SU-DHL-6 (cell line): ENCODE results near the gene NSF.
"Not testable (repeated sequence)": the region's sequence is repeated elsewhere in the genome, so short reads cannot be mapped to it uniquely, and the experiment has no call there.

Experiments
- H2AFZ ChIP-seq: fragments of 200-600 bp; sonication (generic); 2 replicates; pipeline ENCODE4 v1.6.1; 2014; ENCODE audit warnings: low read depth, mild to moderate bottlenecking, moderate library complexity, mixed read lengths, antibody characterized with exemption, low read length; ENCODE audit not compliant: severe bottlenecking
- H3F3A ChIP-seq: fragments of 200-600 bp; shearing (Covaris generic); 2 replicates; pipeline ENCODE4 v1.6.0; 2016; ENCODE audit warnings: antibody characterized with exemption, mild to moderate bottlenecking; ENCODE audit not compliant: insufficient read depth
- H3K27ac ChIP-seq: fragments of 200-600 bp; sonication (generic); 2 replicates; pipeline ENCODE4 v1.5.1; 2016; ENCODE audit warnings: low read depth, mild to moderate bottlenecking, low read length, moderate library complexity, mixed read lengths
- H3K27me3 ChIP-seq: fragments of 200-600 bp; sonication (generic), shearing (Covaris generic); 2 replicates; pipeline ENCODE4 v1.6.0; 2014; ENCODE audit warnings: mild to moderate bottlenecking, low read length
- H3K36me3 ChIP-seq: fragments of 200-600 bp; sonication (generic); 2 replicates; pipeline ENCODE4 v1.6.1; 2014; ENCODE audit warnings: mild to moderate bottlenecking, low read length, mixed read lengths
- H3K4me2 ChIP-seq: fragments of 300-600, 200-600 bp; shearing (Covaris generic), sonication (generic); 2 replicates; pipeline ENCODE4 v1.6.0; 2014; ENCODE audit warnings: low read length, low read depth, mild to moderate bottlenecking; ENCODE audit not compliant: poor library complexity, severe bottlenecking
- H3K4me3 ChIP-seq: fragments of 200-600 bp; sonication (generic); 2 replicates; pipeline ENCODE4 v1.5.1; 2014; ENCODE audit warnings: antibody characterized with exemption, low read length, mild to moderate bottlenecking, mixed read lengths; ENCODE audit not compliant: insufficient read depth, poor library complexity, severe bottlenecking
- H3K79me2 ChIP-seq: fragments of 200-600 bp; sonication (generic); 2 replicates; pipeline ENCODE4 v1.6.1; 2014; ENCODE audit warnings: mild to moderate bottlenecking, low read length, moderate library complexity; ENCODE audit not compliant: insufficient read depth
- H3K9ac ChIP-seq: fragments of 200-600 bp; sonication (generic); 2 replicates; pipeline ENCODE4 v1.7.0; 2014; ENCODE audit warnings: mild to moderate bottlenecking, low read length
- H3K9me2 ChIP-seq: fragments of 200-600 bp; sonication (generic); replicated peaks from 2 replicates; pipeline ENCODE4 v1.6.1; 2014; ENCODE audit warnings: low read length; ENCODE audit not compliant: insufficient read depth
- H3K9me3 ChIP-seq: fragments of 200-600 bp; sonication (generic); 2 replicates; pipeline ENCODE4 v1.6.1; 2014; ENCODE audit warnings: low read length, mixed read lengths; ENCODE audit not compliant: insufficient read depth
- H4K20me1 ChIP-seq: fragments of 200-600 bp; sonication (generic); 2 replicates; pipeline ENCODE4 v1.6.1; 2014; ENCODE audit warnings: low read depth, mild to moderate bottlenecking, antibody characterized with exemption, low read length, moderate library complexity, mixed read lengths
- CTCF ChIP-seq: fragments of 200-600 bp; sonication (generic); IDR thresholded peaks from one replicate; pipeline ENCODE4 v1.5.1; 2017; ENCODE audit warnings: antibody characterized with exemption, mild to moderate bottlenecking, low read length, moderate library complexity; ENCODE audit not compliant: insufficient read depth, poor library complexity, severe bottlenecking
- EZH2phosphoT487 ChIP-seq: fragments of 200-600 bp; sonication (generic), shearing (Covaris generic); conservative IDR thresholded peaks from 2 replicates; pipeline ENCODE4 v1.6.1; 2018; ENCODE audit warnings: mild to moderate bottlenecking, antibody characterized with exemption, low read length, moderate library complexity, mixed read lengths

Gene NSF

GRCh38 chr17:46756861-46757260, 166.4 kb downstream of the NSF start:
- H3K36me3 ChIP-seq, result peaks cover 13% of the 10 kb centered on the region; the same call in 1 of the 2 replicates
- no peaks in the 10 kb centered on the region for H3K9me3 ChIP-seq
- H3K27me3 ChIP-seq, result no peaks in the 10 kb centered on the region
- no peak for TF ChIP-seq EZH2phosphoT487
- no peak for TF ChIP-seq CTCF
- H3K4me2 ChIP-seq, result no peak overlapping the region
- no peak overlapping the region for H2AFZ ChIP-seq
- H3K79me2 ChIP-seq, result no peaks in the 10 kb centered on the region
- no peaks in the 10 kb centered on the region for H4K20me1 ChIP-seq
- H3K4me3 ChIP-seq, result no peak overlapping the region
- H3K9ac ChIP-seq, result no peak overlapping the region
- no peak overlapping the region for H3K27ac ChIP-seq
- no peaks in the 10 kb centered on the region for H3K9me2 ChIP-seq
- H3F3A ChIP-seq, result 0 out of 2 replicates have a peak, but pooled peaks cover 5% of the 10 kb centered on the region

DNA sequence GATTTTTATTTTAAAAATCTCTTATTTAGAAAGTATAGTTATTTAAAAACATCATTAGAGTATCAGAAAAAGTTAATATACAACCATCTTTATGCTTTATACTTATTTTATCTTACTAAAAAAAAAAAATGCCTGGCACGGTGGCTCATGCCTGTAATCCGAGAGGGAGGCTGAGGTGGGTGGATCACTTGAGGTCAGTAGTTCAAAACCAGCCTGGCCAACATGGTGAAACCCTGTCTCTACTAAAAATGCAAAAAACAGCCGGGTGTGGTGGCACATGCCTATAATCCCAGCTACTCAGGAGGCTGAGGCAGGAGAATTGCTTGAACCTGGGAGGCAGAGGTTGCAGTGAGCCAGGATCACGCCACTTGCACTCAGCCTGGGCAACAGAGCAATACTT, 167.1 kb downstream of the NSF start:
- H3K27ac ChIP-seq, result not testable (repeated sequence)

DNA sequence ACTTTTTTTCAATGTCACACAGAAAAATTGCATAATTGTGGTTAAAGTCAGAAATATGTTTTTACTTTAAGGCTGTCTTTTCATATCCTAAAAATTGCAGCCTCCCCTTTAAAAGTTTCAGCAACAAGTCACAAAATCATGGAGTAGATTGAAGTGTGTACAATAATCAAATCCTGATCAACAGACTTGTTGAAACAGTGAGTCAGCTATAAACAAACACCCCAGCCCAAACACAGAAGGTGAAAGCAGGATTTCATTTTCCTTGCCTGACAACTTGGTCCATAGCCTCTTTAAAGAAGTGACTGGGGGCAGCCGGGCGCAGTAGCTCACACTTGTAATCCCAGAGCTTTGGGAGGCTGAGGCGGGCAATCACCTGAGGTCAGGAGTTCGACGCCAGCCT, 168.1 kb downstream of the NSF start:
- Histone ChIP-seq H3K36me3 (peaks cover 10% of the 10 kb centered on the region; the same call in 1 of the 2 replicates), H3K9me2 (no peaks in the 10 kb centered on the region), H3K9me3 (no peaks in the 10 kb centered on the region), H3K9ac (no peak overlapping the region), H3K4me3 (no peak overlapping the region), H3K27ac (no peak overlapping the region), H3K27me3 (no peaks in the 10 kb centered on the region), H2AFZ (no peak overlapping the region), H3K79me2 (no peaks in the 10 kb centered on the region), H4K20me1 (no peaks in the 10 kb centered on the region), H3K4me2 (no peak overlapping the region), H3F3A (0 out of 2 replicates have a peak, but pooled peaks cover 5% of the 10 kb centered on the region)
- no peak for TF ChIP-seq EZH2phosphoT487
- TF ChIP-seq CTCF, result no peak

More for the DNA sequence above, 167.1 kb downstream of the NSF start:
- H3K4me2 ChIP-seq, H3K9me2 ChIP-seq, H3K27me3 ChIP-seq, H3K4me3 ChIP-seq, H3K9ac ChIP-seq, H3K9me3 ChIP-seq, H2AFZ ChIP-seq, H3K79me2 ChIP-seq, H3F3A ChIP-seq, H4K20me1 ChIP-seq: not testable (repeated sequence)
- peaks cover 13% of the 10 kb centered on the region; the same call in 1 of the 2 replicates for H3K36me3 ChIP-seq

GRCh38 chr17:46759141-46759540, 168.7 kb downstream of the NSF start:
- Histone ChIP-seq H2AFZ (no peak overlapping the region), H3K27ac (no peak overlapping the region), H3K4me3 (no peak overlapping the region), H3K9ac (no peak overlapping the region), H3K36me3 (peaks cover 10% of the 10 kb centered on the region; the same call in 1 of the 2 replicates), H3K4me2 (no peak overlapping the region), H3K27me3 (no peaks in the 10 kb centered on the region), H4K20me1 (no peaks in the 10 kb centered on the region), H3K9me2 (no peaks in the 10 kb centered on the region), H3F3A (0 out of 2 replicates have a peak, but pooled peaks cover 4% of the 10 kb centered on the region), H3K9me3 (no peaks in the 10 kb centered on the region), H3K79me2 (no peaks in the 10 kb centered on the region)
- TF ChIP-seq CTCF, result no peak
- no peak for TF ChIP-seq EZH2phosphoT487
